ENCODE measurements around the gene ZC3HAV1. TPM values are rescaled to one million over a fixed set of nuclear protein-coding genes. Genes with fewer than 3 reads are reported as not detected.
A peak's percentile ranks its signal among the peaks of the same experiment; 100 is the strongest.
"Not testable (repeated sequence)": the region's sequence is repeated elsewhere in the genome, so short reads cannot be mapped to it uniquely, and the experiment has no call there.

The ZC3HAV1 gene
- total and polyA plus RNA-seq, 3 experiments from 2014 or later, result 89.9 to 153 (median 92.8) TPM

- no peak for DNase-seq
- H3K27ac Mint-ChIP-seq, result peak overlapping the region; percentile 60 to 97 (median 85)
- ChIA-PET POLR2A (interaction anchor here (1.1 to 2.8 kb wide), 5 partner anchors 9 to 20 kb away, joined by 3 to 95 read pairs (median 4); no protein-coding TSS in a partner anchor), CTCF (interaction anchor here (0.7 to 2.9 kb wide), 6 partner anchors 9 to 76 kb away, joined by 3 to 29 read pairs (median 6); no protein-coding TSS in a partner anchor)
- Histone ChIP-seq H3K4me3 (ENCODE audit: low read length) (peak overlapping the region; percentile 67), H3K9me3 (ENCODE audit: low read length) (no peaks in the 10 kb centered on the region), H3K36me3 (ENCODE audit: insufficient read depth, low read length) (no peaks in the 10 kb centered on the region), H3K27me3 (ENCODE audit: insufficient read depth, low read length, poor library complexity, severe bottlenecking) (no peaks in the 10 kb centered on the region), H3K4me1 (ENCODE audit: insufficient read depth, low read length) (peaks cover 15% of the 10 kb centered on the region), H3K27ac (ENCODE audit: low read depth, low read length) (peak overlapping the region; percentile 94)
- no peaks in the 10 kb centered on the region for H3K9me3 Mint-ChIP-seq
- H3K4me3 Mint-ChIP-seq, result peak overlapping the region; percentile 89 to 99 (median 99)
- peaks cover 0 to 13% of the 10 kb centered on the region in 2 donors for H3K27me3 Mint-ChIP-seq
- H3K4me1 Mint-ChIP-seq, result peaks cover 40 to 48% (median 47%) of the 10 kb centered on the region in 3 donors
- peaks cover 14 to 72% (median 16%) of the 10 kb centered on the region in 3 donors for H3K36me3 Mint-ChIP-seq
These were observed 4.0 kb downstream of the ZC3HAV1 start for GRCh38 chr7:139105484-139105883.

- Mint-ChIP-seq H3K27me3 (peaks cover 0 to 11% of the 10 kb centered on the region in 2 donors), H3K4me1 (peaks cover 40 to 51% (median 51%) of the 10 kb centered on the region in 3 donors), H3K36me3 (peaks cover 16 to 71% (median 19%) of the 10 kb centered on the region in 3 donors), H3K27ac (peak overlapping the region; percentile 72 to 97 (median 91)), H3K4me3 (peak overlapping the region; percentile 89 to 99 (median 99)), H3K9me3 (no peaks in the 10 kb centered on the region)
- CTCF ChIA-PET, result interaction anchor here (0.6 to 2.9 kb wide), 8 partner anchors 9 to 218 kb away, joined by 3 to 29 read pairs (median 6); no protein-coding TSS in a partner anchor
- peak overlapping the region; percentile 67 for H3K4me3 ChIP-seq (ENCODE audit: low read length)
- H3K4me1 ChIP-seq (ENCODE audit: insufficient read depth, low read length), result peaks cover 17% of the 10 kb centered on the region
- POLR2A ChIA-PET, result interaction anchor here (0.7 to 2.8 kb wide), 9 partner anchors 9 to 646 kb away, joined by 3 to 95 read pairs (median 4); no protein-coding TSS in a partner anchor
- peak in 4 of 5 donors; percentile 28 to 66 (median 51) for DNase-seq
- no peaks in the 10 kb centered on the region for H3K9me3 ChIP-seq (ENCODE audit: low read length)
- peaks cover 3% of the 10 kb centered on the region for H3K36me3 ChIP-seq (ENCODE audit: insufficient read depth, low read length)
- H3K27me3 ChIP-seq (ENCODE audit: insufficient read depth, low read length, poor library complexity, severe bottlenecking), result no peaks in the 10 kb centered on the region
- peak overlapping the region; percentile 55 for H3K27ac ChIP-seq (ENCODE audit: low read depth, low read length)
These were observed 5.4 kb downstream of the ZC3HAV1 start for GRCh38 chr7:139104091-139104450.

- peak overlapping the region; percentile 81 to 97 (median 94) for H3K27ac Mint-ChIP-seq
- H3K36me3 Mint-ChIP-seq, result peaks cover 16 to 69% (median 22%) of the 10 kb centered on the region in 3 donors
- DNase-seq, result no peak
- H3K27me3 ChIP-seq (ENCODE audit: insufficient read depth, low read length, poor library complexity, severe bottlenecking), result no peaks in the 10 kb centered on the region
- peaks cover 0 to 11% of the 10 kb centered on the region in 2 donors for H3K27me3 Mint-ChIP-seq
- peaks cover 6% of the 10 kb centered on the region for H3K36me3 ChIP-seq (ENCODE audit: insufficient read depth, low read length)
- H3K9me3 Mint-ChIP-seq, result no peaks in the 10 kb centered on the region
- CTCF ChIA-PET, result interaction anchor here (0.8 to 2.9 kb wide), 6 partner anchors 8 to 86 kb away, joined by 3 to 29 read pairs (median 4); no protein-coding TSS in a partner anchor
- POLR2A ChIA-PET, result interaction anchor here (0.6 to 2.8 kb wide), 5 partner anchors 8 to 217 kb away, joined by 3 to 95 read pairs (median 3); no protein-coding TSS in a partner anchor
- H3K4me3 Mint-ChIP-seq, result peak overlapping the region; percentile 89 to 99 (median 99)
- peaks cover 23% of the 10 kb centered on the region for H3K4me1 ChIP-seq (ENCODE audit: insufficient read depth, low read length)
- no peaks in the 10 kb centered on the region for H3K9me3 ChIP-seq (ENCODE audit: low read length)
- H3K27ac ChIP-seq (ENCODE audit: low read depth, low read length), result no peak overlapping the region
- H3K4me1 Mint-ChIP-seq, result peaks cover 48 to 59% (median 59%) of the 10 kb centered on the region in 3 donors
- peak overlapping the region; percentile 67 for H3K4me3 ChIP-seq (ENCODE audit: low read length)
These were observed 6.3 kb downstream of the ZC3HAV1 start for GRCh38 chr7:139103057-139103815.

GRCh38 chr7:139101637-139102158 lies 7.8 kb downstream of the ZC3HAV1 start:
- H3K27ac ChIP-seq (ENCODE audit: low read depth, low read length); POLR2A ChIA-PET; H3K27me3 Mint-ChIP-seq; H3K36me3 ChIP-seq (ENCODE audit: insufficient read depth, low read length); H3K9me3 ChIP-seq (ENCODE audit: low read length); H3K9me3 Mint-ChIP-seq; DNase-seq; H3K27me3 ChIP-seq (ENCODE audit: insufficient read depth, low read length, poor library complexity, severe bottlenecking): not testable (repeated sequence)
- H3K4me3 ChIP-seq (ENCODE audit: low read length), result peak overlapping the region; percentile 36
- peak overlapping the region; percentile 86 to 94 (median 89) for H3K4me3 Mint-ChIP-seq
- peaks cover 57 to 75% (median 73%) of the 10 kb centered on the region in 3 donors for H3K4me1 Mint-ChIP-seq
- peaks cover 33% of the 10 kb centered on the region for H3K4me1 ChIP-seq (ENCODE audit: insufficient read depth, low read length)
- H3K36me3 Mint-ChIP-seq, result peaks cover 3 to 63% (median 18%) of the 10 kb centered on the region in 3 donors
- CTCF ChIA-PET, result interaction anchor here (2.1 kb wide), 1 partner anchor 12 kb away, joined by 9 read pairs; no protein-coding TSS in a partner anchor
- peak overlapping the region; percentile 39 to 97 (median 89) for H3K27ac Mint-ChIP-seq

GRCh38 chr7:139099172-139099947 lies 10.2 kb downstream of the ZC3HAV1 start:
- H3K4me1 ChIP-seq (ENCODE audit: insufficient read depth, low read length), result peaks cover 52% of the 10 kb centered on the region

GRCh38 chr7:139095194-139095659 lies 14.3 kb downstream of the ZC3HAV1 start:
- peaks cover 82% of the 10 kb centered on the region for H3K4me1 ChIP-seq (ENCODE audit: insufficient read depth, low read length)
- Mint-ChIP-seq H3K27me3 (no peaks in the 10 kb centered on the region), H3K9me3 (no peaks in the 10 kb centered on the region), H3K27ac (peak overlapping the region; percentile 74 to 99 (median 94)), H3K4me1 (peaks cover 87 to 98% (median 97%) of the 10 kb centered on the region in 3 donors), H3K36me3 (peaks cover 0 to 74% (median 19%) of the 10 kb centered on the region in 3 donors), H3K4me3 (peak overlapping the region; percentile 77 to 92 (median 86))
- ChIA-PET POLR2A (interaction anchor here (0.5 to 3.6 kb wide), 17 partner anchors 9 to 264 kb away, joined by 3 to 95 read pairs (median 6); partner anchors contain the start of gene LUC7L2), CTCF (interaction anchor here (1.0 to 3.2 kb wide), 19 partner anchors 8 to 209 kb away, joined by 3 to 40 read pairs (median 6); partner anchors contain the start of gene ZC3HAV1)
- no peaks in the 10 kb centered on the region for H3K9me3 ChIP-seq (ENCODE audit: low read length)
- H3K27me3 ChIP-seq (ENCODE audit: insufficient read depth, low read length, poor library complexity, severe bottlenecking), result no peaks in the 10 kb centered on the region
- peaks cover 12% of the 10 kb centered on the region for H3K36me3 ChIP-seq (ENCODE audit: insufficient read depth, low read length)
- peak; percentile 65 to 95 (median 91) for DNase-seq
- peak overlapping the region; percentile 74 for H3K4me3 ChIP-seq (ENCODE audit: low read length)
- H3K27ac ChIP-seq (ENCODE audit: low read depth, low read length), result peak overlapping the region; percentile 40

More at GRCh38 chr7:139099172-139099947, 10.2 kb downstream of the ZC3HAV1 start:
- Histone ChIP-seq H3K9me3 (ENCODE audit: low read length) (no peaks in the 10 kb centered on the region), H3K4me3 (ENCODE audit: low read length) (peak overlapping the region; percentile 43), H3K36me3 (ENCODE audit: insufficient read depth, low read length) (peaks cover 12% of the 10 kb centered on the region), H3K27ac (ENCODE audit: low read depth, low read length) (no peak overlapping the region), H3K27me3 (ENCODE audit: insufficient read depth, low read length, poor library complexity, severe bottlenecking) (no peaks in the 10 kb centered on the region)
- ChIA-PET CTCF (interaction anchor here (1.2 to 1.4 kb wide), 3 partner anchors 11 to 29 kb away, joined by 3 to 5 read pairs (median 3); no protein-coding TSS in a partner anchor), POLR2A (interaction anchor here (0.7 kb wide), 1 partner anchor 1218 kb away, joined by 3 read pairs; no protein-coding TSS in a partner anchor)
- Mint-ChIP-seq H3K36me3 (peaks cover 3 to 70% (median 15%) of the 10 kb centered on the region in 3 donors), H3K27me3 (peaks cover 0 to 2% of the 10 kb centered on the region in 2 donors), H3K4me3 (peak overlapping the region; percentile 75 to 86 (median 82)), H3K9me3 (no peaks in the 10 kb centered on the region), H3K4me1 (peaks cover 76 to 92% (median 91%) of the 10 kb centered on the region in 3 donors), H3K27ac (peak overlapping the region; percentile 87 to 97 (median 92))
- no peak for DNase-seq

GRCh38 chr7:139094596-139094995 lies 14.9 kb downstream of the ZC3HAV1 start:
- H3K9me3 Mint-ChIP-seq, result no peaks in the 10 kb centered on the region
- POLR2A ChIA-PET, result interaction anchor here (0.5 to 3.6 kb wide), 15 partner anchors 9 to 48 kb away, joined by 3 to 95 read pairs (median 6); a partner anchor contains a TSS
- no peaks in the 10 kb centered on the region for H3K27me3 Mint-ChIP-seq
- no peaks in the 10 kb centered on the region for H3K27me3 ChIP-seq (ENCODE audit: insufficient read depth, low read length, poor library complexity, severe bottlenecking)
- H3K27ac ChIP-seq (ENCODE audit: low read depth, low read length), result peak overlapping the region; percentile 40
- CTCF ChIA-PET, result interaction anchor here (0.8 to 3.2 kb wide), 19 partner anchors 10 to 208 kb away, joined by 3 to 40 read pairs (median 6); partner anchors contain the start of gene ZC3HAV1
- peaks cover 13% of the 10 kb centered on the region for H3K36me3 ChIP-seq (ENCODE audit: insufficient read depth, low read length)
- peak overlapping the region; percentile 74 to 99 (median 94) for H3K27ac Mint-ChIP-seq
- H3K4me3 Mint-ChIP-seq, result peak overlapping the region; percentile 77 to 92 (median 86)
- peaks cover 86 to 98% (median 96%) of the 10 kb centered on the region in 3 donors for H3K4me1 Mint-ChIP-seq
- peak overlapping the region; percentile 74 for H3K4me3 ChIP-seq (ENCODE audit: low read length)
- no peaks in the 10 kb centered on the region for H3K9me3 ChIP-seq (ENCODE audit: low read length)
- H3K36me3 Mint-ChIP-seq, result peaks cover 0 to 72% (median 17%) of the 10 kb centered on the region in 3 donors
- peaks cover 85% of the 10 kb centered on the region for H3K4me1 ChIP-seq (ENCODE audit: insufficient read depth, low read length)
- DNase-seq, result peak in 1 of 5 donors; percentile 32

Measured in CD8-positive, alpha-beta memory T cell (primary cell).